Sigmoid colon (tissue), 7 donors: Measurements from ENCODE around the gene CDC5L. TPM values are rescaled to one million over a fixed set of nuclear protein-coding genes. Genes with fewer than 3 reads are reported as not detected.

ENCODE experiments used
- DNase-seq: peaks from one replicate; pipeline ENCODE4 v3.0.0-alpha.2; 2019
- H3K27ac ChIP-seq, 4 donors: fragments of 200-600 bp; sonication (generic); one replicate each; pipeline ENCODE4 v1.5.1; 2016 to 2019; ENCODE audit warnings: mild to moderate bottlenecking in 1 of 4
- H3K27me3 ChIP-seq, 3 donors: fragments of 200-600 bp; sonication (generic); one replicate each; pipeline ENCODE4 v1.5.1; 2019; ENCODE audit warnings: mild to moderate bottlenecking in 1 of 3
- H3K36me3 ChIP-seq, 4 donors: fragments of 200-600 bp; sonication (generic); one replicate each; pipeline ENCODE4 v1.5.1; 2016 to 2019
- H3K4me1 ChIP-seq, 4 donors: fragments of 200-600 bp; sonication (generic); one replicate each; pipeline ENCODE4 v1.5.1; 2017 to 2019
- H3K4me3 ChIP-seq, 4 donors: fragments of 200-600 bp; sonication (generic); one replicate each; pipeline ENCODE4 v1.5.1; 2017 to 2019; ENCODE audit warnings: mild to moderate bottlenecking in 2 of 4, moderate library complexity in 1 of 4
- H3K9me3 ChIP-seq, 4 donors: fragments of 200-600 bp in 3 of 4; sonication (generic) in 3 of 4; one replicate each; pipeline versions ENCODE4 v1.5.1 to v1.6.1; 2013 to 2019
- EP300 ChIP-seq, 4 donors: sonication (generic); formaldehyde crosslinking; IDR thresholded peaks; one replicate each; pipeline ENCODE4 v1.6.1; 2017; ENCODE audit warnings: antibody characterized with exemption in 4 of 4
- POLR2A ChIP-seq, 2 donors: fragments of 450-650 bp; IDR thresholded peaks; one replicate each; pipeline ENCODE4 v1.6.1; 2016; ENCODE audit warnings: antibody characterized with exemption in 2 of 2, mild to moderate bottlenecking in 2 of 2, moderate library complexity in 2 of 2
- POLR2AphosphoS5 ChIP-seq, 4 donors: sonication (generic); formaldehyde crosslinking; IDR thresholded peaks; one replicate each; pipeline ENCODE4 v1.6.1; 2017; ENCODE audit warnings: antibody characterized with exemption in 4 of 4
- WGBS, 2 donors: extraction: QIAGEN DNeasy Blood & Tissue Kit; methylation state at CpG; one replicate each; pipeline ENCODE4 v1.1.7; 2013; 5-methylcytosine and 5-hydroxymethylcytosine counted together
- intact Hi-C: fragments of 100-400 bp; cut with DNase I; formaldehyde crosslinking; loops from one replicate; pipeline ENCODE4 v1.15.1; 2023
- polyA plus RNA-seq, 3 donors: library from polyadenylated mRNA; stranded (reverse); fragments of 200-250 nt; gene quantifications; one replicate each; pipeline ENCODE4 v1.2.3, GENCODE V29; 2013
- total RNA-seq, 4 donors: library from RNA; depleted of rRNA; stranded (reverse); fragments of >200 nt; gene quantifications; one replicate each; pipeline ENCODE4 v1.1.0, GENCODE V29; 2016
- TF ChIP-seq, protein P1 (sequence below), 4 experiments: fragments of 450-650 bp in 3 of 4; fragments of 200-600 bp in 1 of 4; IDR thresholded peaks; one replicate each; pipeline ENCODE4 v1.5.1; 2016 to 2019; ENCODE audit warnings: antibody characterized with exemption in 4 of 4, mild to moderate bottlenecking in 3 of 4, moderate library complexity in 2 of 4
- donor health status: healthy with polysubstance abuse.
- donor health status: Bipolar disorder and iron deficiency.
- donor health status: healthy.

Gene CDC5L
- total and polyA plus RNA-seq, 7 donors, result 6.6 to 24.6 (median 18.0) TPM

DNA sequence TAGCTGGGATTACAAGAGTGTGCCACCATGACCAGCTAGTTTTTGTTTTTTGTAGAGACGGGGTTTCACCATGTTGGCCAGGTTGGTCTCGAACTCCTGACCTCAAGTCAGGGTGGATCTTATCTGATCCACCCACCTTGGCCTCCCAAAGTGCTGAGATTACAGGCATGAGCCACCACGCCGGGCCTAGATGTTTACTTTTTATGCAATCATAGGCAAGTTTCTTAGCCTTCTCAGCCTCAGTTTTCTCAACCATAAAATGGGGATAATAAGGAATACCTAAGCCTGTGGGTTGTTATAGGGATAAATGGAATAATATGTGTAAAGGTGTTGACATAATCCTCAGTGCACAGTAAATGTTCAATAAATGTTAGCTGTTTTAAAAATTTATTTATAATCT, 35.2 kb upstream of the CDC5L start:
- Histone ChIP-seq H3K4me1 (no peaks in the 10 kb centered on the region), H3K27me3 (no peaks in the 10 kb centered on the region), H3K27ac (no peak overlapping the region), H3K9me3 (no peaks in the 10 kb centered on the region), H3K4me3 (no peak overlapping the region), H3K36me3 (no peaks in the 10 kb centered on the region)
- TF ChIP-seq, protein P1, sequence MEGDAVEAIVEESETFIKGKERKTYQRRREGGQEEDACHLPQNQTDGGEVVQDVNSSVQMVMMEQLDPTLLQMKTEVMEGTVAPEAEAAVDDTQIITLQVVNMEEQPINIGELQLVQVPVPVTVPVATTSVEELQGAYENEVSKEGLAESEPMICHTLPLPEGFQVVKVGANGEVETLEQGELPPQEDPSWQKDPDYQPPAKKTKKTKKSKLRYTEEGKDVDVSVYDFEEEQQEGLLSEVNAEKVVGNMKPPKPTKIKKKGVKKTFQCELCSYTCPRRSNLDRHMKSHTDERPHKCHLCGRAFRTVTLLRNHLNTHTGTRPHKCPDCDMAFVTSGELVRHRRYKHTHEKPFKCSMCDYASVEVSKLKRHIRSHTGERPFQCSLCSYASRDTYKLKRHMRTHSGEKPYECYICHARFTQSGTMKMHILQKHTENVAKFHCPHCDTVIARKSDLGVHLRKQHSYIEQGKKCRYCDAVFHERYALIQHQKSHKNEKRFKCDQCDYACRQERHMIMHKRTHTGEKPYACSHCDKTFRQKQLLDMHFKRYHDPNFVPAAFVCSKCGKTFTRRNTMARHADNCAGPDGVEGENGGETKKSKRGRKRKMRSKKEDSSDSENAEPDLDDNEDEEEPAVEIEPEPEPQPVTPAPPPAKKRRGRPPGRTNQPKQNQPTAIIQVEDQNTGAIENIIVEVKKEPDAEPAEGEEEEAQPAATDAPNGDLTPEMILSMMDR (IDR thresholded peaks at IDR 0.05), result no peak
- no peak for TF ChIP-seq POLR2A (IDR thresholded peaks at IDR 0.05)
- TF ChIP-seq EP300 (IDR thresholded peaks at IDR 0.05), result no peak
- TF ChIP-seq POLR2AphosphoS5 (IDR thresholded peaks at IDR 0.05), result no peak
- intact Hi-C loops, result no loop called here
- no peak for DNase-seq
- 68 to 87% methylated on average over 4 of the region's 4 CpGs for WGBS, 2 donors

DNA sequence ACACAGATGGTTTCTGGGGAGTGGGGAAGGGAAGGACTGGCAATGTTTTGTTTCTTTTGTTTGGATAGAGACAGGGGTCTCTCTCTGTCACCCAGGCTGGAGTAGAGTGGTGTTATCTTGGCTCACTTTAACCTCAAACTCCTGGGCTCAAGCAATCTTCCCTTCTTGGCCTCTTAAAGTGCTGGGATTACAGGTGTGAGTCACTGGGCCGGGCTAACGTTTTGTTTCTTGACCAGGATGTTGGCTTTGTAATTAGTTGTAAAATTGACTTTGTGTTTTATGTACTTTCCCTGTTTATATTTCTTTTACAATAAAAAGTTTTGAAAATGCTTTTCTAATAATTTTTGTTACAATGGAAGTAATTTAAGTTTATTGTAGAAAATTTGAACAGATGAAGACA, 34.2 kb upstream of the CDC5L start:
- WGBS, 2 donors, result 9 to 53% methylated on average over 2 of the region's 2 CpGs
- intact Hi-C loops, result no loop called here
- TF ChIP-seq EP300 (IDR thresholded peaks at IDR 0.05) (no peak), POLR2A (IDR thresholded peaks at IDR 0.05) (no peak), POLR2AphosphoS5 (IDR thresholded peaks at IDR 0.05) (no peak)
- TF ChIP-seq, protein P1 (IDR thresholded peaks at IDR 0.05), result no peak

GRCh38 chr6:44355640-44356039, 31.9 kb upstream of the CDC5L start:
- Histone ChIP-seq H3K36me3 (no peaks in the 10 kb centered on the region), H3K4me1 (no peaks in the 10 kb centered on the region), H3K27ac (no peak overlapping the region), H3K4me3 (no peak overlapping the region), H3K9me3 (no peaks in the 10 kb centered on the region), H3K27me3 (no peaks in the 10 kb centered on the region)
- 68 to 93% methylated on average over 4 of the region's 4 CpGs for WGBS, 2 donors
- no peak for DNase-seq
- TF ChIP-seq POLR2AphosphoS5 (IDR thresholded peaks at IDR 0.05) (no peak), POLR2A (IDR thresholded peaks at IDR 0.05) (no peak)
- TF ChIP-seq, protein P1 (IDR thresholded peaks at IDR 0.05), result no peak
- intact Hi-C loops, result no loop called here

More for the DNA sequence above, 34.2 kb upstream of the CDC5L start:
- no peaks in the 10 kb centered on the region for H3K36me3 ChIP-seq
- H3K4me3 ChIP-seq, result no peak overlapping the region
- H3K27me3 ChIP-seq, result no peaks in the 10 kb centered on the region
- H3K9me3 ChIP-seq, result no peaks in the 10 kb centered on the region
- no peaks in the 10 kb centered on the region for H3K4me1 ChIP-seq
- no peak for DNase-seq
- H3K27ac ChIP-seq, result no peak overlapping the region

GRCh38 chr6:44356487-44356886, 31.0 kb upstream of the CDC5L start:
- no peak overlapping the region for H3K4me3 ChIP-seq
- 62 to 66% methylated on average over 1 of the region's 1 CpG for WGBS, 2 donors
- no peaks in the 10 kb centered on the region for H3K4me1 ChIP-seq
- no peak for DNase-seq
- TF ChIP-seq EP300 (IDR thresholded peaks at IDR 0.05) (no peak), POLR2AphosphoS5 (IDR thresholded peaks at IDR 0.05) (no peak), POLR2A (IDR thresholded peaks at IDR 0.05) (no peak)
- TF ChIP-seq, protein P1 (IDR thresholded peaks at IDR 0.05), result no peak
- H3K36me3 ChIP-seq, result no peaks in the 10 kb centered on the region
- H3K27me3 ChIP-seq, result no peaks in the 10 kb centered on the region
- H3K9me3 ChIP-seq, result no peaks in the 10 kb centered on the region
- no peak overlapping the region for H3K27ac ChIP-seq
- intact Hi-C loops, result no loop called here

DNA sequence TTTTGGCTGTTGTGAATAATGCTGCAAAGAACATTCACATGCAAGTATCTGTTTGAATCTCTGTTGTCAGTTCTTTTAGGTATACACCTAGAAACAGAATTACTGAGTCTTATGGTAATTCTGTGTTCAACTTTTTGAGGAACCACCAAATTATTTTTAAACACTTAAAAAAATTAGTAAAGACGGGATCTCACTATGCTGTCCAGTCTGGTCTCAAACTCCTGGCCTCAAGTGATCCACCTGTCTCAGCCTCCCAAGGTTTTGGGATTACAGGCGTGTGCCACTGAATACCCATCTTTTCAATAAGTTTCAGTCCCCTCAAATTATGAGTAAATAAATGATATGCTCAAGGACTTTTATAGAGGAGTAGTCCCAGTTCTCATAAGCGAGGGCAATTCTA, 27.5 kb upstream of the CDC5L start:
- DNase-seq, result no peak
- 72 to 86% methylated on average over 3 of the region's 3 CpGs for WGBS, 2 donors
- Histone ChIP-seq H3K4me3 (no peak overlapping the region), H3K9me3 (no peaks in the 10 kb centered on the region), H3K27ac (no peak overlapping the region), H3K27me3 (no peaks in the 10 kb centered on the region), H3K36me3 (no peaks in the 10 kb centered on the region), H3K4me1 (no peaks in the 10 kb centered on the region)
- TF ChIP-seq POLR2AphosphoS5 (IDR thresholded peaks at IDR 0.05), result no peak
- TF ChIP-seq, protein P1 (IDR thresholded peaks at IDR 0.05), result no peak
- TF ChIP-seq POLR2A (IDR thresholded peaks at IDR 0.05), result no peak
- no peak for TF ChIP-seq EP300 (IDR thresholded peaks at IDR 0.05)
- intact Hi-C loops, result no loop called here
